Fibroblast of pulmonary artery (primary cell): ENCODE measurements around the gene TBC1D12.

Source experiments
- DNase-seq: peaks from one replicate; pipeline ENCODE4 v3.0.0-alpha.2; 2010; ENCODE audit warnings: low read depth
- H3K4me3 ChIP-seq: replicated peaks from 2 replicates; pipeline ENCODE4 v1.5.1; 2011; ENCODE audit warnings: low read depth, mild to moderate bottlenecking, control low read depth, low read length, moderate library complexity
- CTCF ChIP-seq: IDR thresholded peaks from 2 replicates; pipeline ENCODE4 v1.5.1; 2011; ENCODE audit warnings: mild to moderate bottlenecking, control low read depth, low read length, inconsistent platforms; ENCODE audit errors: missing control alignments

The TBC1D12 gene

GRCh38 chr10:94402204-94402842 is at the start of gene TBC1D12:
Gene TBC1D12, plus strand, starts transcription at chr10:94402541. Its CDS starts 73 bp downstream, at chr10:94402614.
- no peak for TF ChIP-seq CTCF
- DNase-seq, result peak; percentile 98
- peak within 1 kb of the TSS; percentile 88 for H3K4me3 ChIP-seq

- no peak for DNase-seq
- no peak for TF ChIP-seq CTCF
- no peak overlapping the region for H3K4me3 ChIP-seq
Observed at GRCh38 chr10:94353336-94353735, 49.0 kb upstream of the TBC1D12 start.

GRCh38 chr10:94355841-94356240 is 46.5 kb upstream of the TBC1D12 start:
- H3K4me3 ChIP-seq, result no peak overlapping the region
- TF ChIP-seq CTCF, result no peak
- no peak for DNase-seq

- H3K4me3 ChIP-seq, result no peak overlapping the region
- TF ChIP-seq CTCF, result no peak
- no peak for DNase-seq
Observed at GRCh38 chr10:94357193-94357592, 45.1 kb upstream of the TBC1D12 start.

- DNase-seq, result peak; percentile 85
- peak overlapping the region; percentile 43 for H3K4me3 ChIP-seq
- no peak for TF ChIP-seq CTCF
Observed at GRCh38 chr10:94358480-94358879, 43.9 kb upstream of the TBC1D12 start.

GRCh38 chr10:94361171-94361794 is 41.1 kb upstream of the TBC1D12 start:
- H3K4me3 ChIP-seq, result peak overlapping the region; percentile 79
- TF ChIP-seq CTCF, result no peak
- peak; percentile 36 for DNase-seq
